ENCODE measurements around the gene DEFB108B.
"Not testable (repeated sequence)": the region's sequence is repeated elsewhere in the genome, so short reads cannot be mapped to it uniquely, and the experiment has no call there.

Gene DEFB108B

GRCh38 chr11:71821539-71821938 lies 11.5 kb upstream of the DEFB108B start:
- not testable (repeated sequence) for DNase-seq

GRCh38 chr11:71829247-71829646 lies 3.8 kb upstream of the DEFB108B start:
- not testable (repeated sequence) for DNase-seq

- not testable (repeated sequence) for DNase-seq
These were observed 3.3 kb upstream of the DEFB108B start for GRCh38 chr11:71829686-71830085.

- DNase-seq, result not testable (repeated sequence)
These were observed 9.7 kb downstream of the DEFB108B start for GRCh38 chr11:71842720-71843119.

GRCh38 chr11:71843355-71843754 lies 10.4 kb downstream of the DEFB108B start:
- not testable (repeated sequence) for DNase-seq

GRCh38 chr11:71843858-71844257 lies 10.9 kb downstream of the DEFB108B start:
- no peak for DNase-seq

- not testable (repeated sequence) for DNase-seq
These were observed 20.9 kb downstream of the DEFB108B start for GRCh38 chr11:71853895-71854294.

GRCh38 chr11:71855880-71856279 lies 22.9 kb downstream of the DEFB108B start:
- DNase-seq, result not testable (repeated sequence)

- DNase-seq, result not testable (repeated sequence)
These were observed 27.8 kb downstream of the DEFB108B start for GRCh38 chr11:71860835-71861234.

GRCh38 chr11:71863978-71864627 lies 31.1 kb downstream of the DEFB108B start:
- not testable (repeated sequence) for DNase-seq

GRCh38 chr11:71867209-71867608 lies 34.2 kb downstream of the DEFB108B start:
- not testable (repeated sequence) for DNase-seq

- not testable (repeated sequence) for DNase-seq
These were observed 36.9 kb downstream of the DEFB108B start for GRCh38 chr11:71869931-71870330.

GRCh38 chr11:71870661-71871060 lies 37.7 kb downstream of the DEFB108B start:
- not testable (repeated sequence) for DNase-seq

- DNase-seq, result not testable (repeated sequence)
These were observed 43.3 kb downstream of the DEFB108B start for GRCh38 chr11:71876262-71876661.

GRCh38 chr11:71878059-71878458 lies 45.1 kb downstream of the DEFB108B start, which contains the start of gene DEFB131B:
TSS of gene DEFB131B (plus strand) at chr11:71878453. CDS start at chr11:71878453, 0 bp downstream.
- not testable (repeated sequence) for DNase-seq

- not testable (repeated sequence) for DNase-seq
These were observed 52.8 kb downstream of the DEFB108B start for GRCh38 chr11:71885806-71886205.

Data from 8988T (cell line).